IMR-90 (cell line): ENCODE measurements around the gene TSPAN1. TPM values are rescaled to one million over a fixed set of nuclear protein-coding genes. Genes with fewer than 3 reads are reported as not detected.

Source experiments
- ATAC-seq: fragments of 200-7000 bp; cut with Tn5 transposase; 2 replicates; pipeline ENCODE4 v1.9.1; 2020; ENCODE audit warnings: low read depth, mild to moderate bottlenecking, moderate library complexity
- BruUV-seq: library from RNA; stranded (reverse); fragments of 400-500 nt; replicated peaks from 2 replicates; lab custom pipeline; 2021; lab: Mats Ljungman, UMichigan
- CTCF ChIA-PET: fragments of 300-600 bp; formaldehyde crosslinking; extraction: SDS; loops from one replicate; lab custom pipeline; 2021; ENCODE audit warnings: antibody characterized with exemption; lab: Yijun Ruan, JAX
- POLR2A ChIA-PET: fragments of 300-600 bp; sonication (Branson Sonifier 250); formaldehyde crosslinking; loops from one replicate; lab custom pipeline; 2022; ENCODE audit warnings: antibody characterized with exemption; ENCODE audit not compliant: unreplicated experiment; lab: Charles Lee
- DNase-seq: peaks from one replicate; pipeline ENCODE4 v3.0.0; 2013
- H2AFZ ChIP-seq: replicated peaks from 2 replicates; pipeline ENCODE3; 2013; ENCODE audit warnings: low read length, mild to moderate bottlenecking; ENCODE audit not compliant: poor library complexity
- H2AK5ac ChIP-seq: 2 replicates; pipeline ENCODE4 v1.6.1; 2013; ENCODE audit warnings: low read depth, low read length, inconsistent platforms
- H2AK9ac ChIP-seq: replicated peaks from 2 replicates; pipeline ENCODE3; 2013; ENCODE audit warnings: mild to moderate bottlenecking, low read depth, low read length, moderate library complexity; ENCODE audit not compliant: poor library complexity
- H2BK120ac ChIP-seq: 2 replicates; pipeline ENCODE4 v1.6.1; 2013; ENCODE audit warnings: low read depth, low read length, inconsistent platforms
- H2BK15ac ChIP-seq: 3 replicates; pipeline ENCODE4 v1.6.1; 2013; ENCODE audit warnings: low read depth, low read length, inconsistent platforms
- H2BK20ac ChIP-seq: 2 replicates; pipeline ENCODE4 v1.6.1; 2013; ENCODE audit warnings: low read depth, mild to moderate bottlenecking, inconsistent platforms, low read length, moderate library complexity
- H2BK5ac ChIP-seq: 2 replicates; pipeline ENCODE4 v1.6.1; 2013; ENCODE audit warnings: mild to moderate bottlenecking, low read depth, low read length, inconsistent platforms; ENCODE audit not compliant: poor library complexity, severe bottlenecking
- H3K14ac ChIP-seq: replicated peaks from 2 replicates; pipeline ENCODE4 v1.6.1; 2013; ENCODE audit warnings: low read depth, low read length, inconsistent platforms
- H3K18ac ChIP-seq: 2 replicates; pipeline ENCODE4 v1.6.1; 2013; ENCODE audit warnings: low read depth, low read length, control low read depth
- H3K23ac ChIP-seq: 2 replicates; pipeline ENCODE4 v1.6.1; 2013; ENCODE audit warnings: low read depth, low read length, inconsistent platforms
- H3K27ac ChIP-seq: 2 replicates; pipeline ENCODE4 v1.5.1; 2013; ENCODE audit warnings: mild to moderate bottlenecking, control low read depth, low read length; ENCODE audit not compliant: insufficient read depth
- H3K27me3 ChIP-seq: 2 replicates; pipeline ENCODE4 v1.6.1; 2013; ENCODE audit warnings: low read length; ENCODE audit not compliant: control insufficient read depth, insufficient read depth
- H3K36me3 ChIP-seq: 2 replicates; pipeline ENCODE4 v1.6.1; 2013; ENCODE audit warnings: low read length, mixed read lengths; ENCODE audit not compliant: control insufficient read depth, insufficient read depth
- H3K4ac ChIP-seq: 2 replicates; pipeline ENCODE4 v1.6.1; 2013; ENCODE audit warnings: low read depth, low read length, inconsistent platforms
- H3K4me1 ChIP-seq: 2 replicates; pipeline ENCODE4 v1.6.1; 2013; ENCODE audit warnings: low read length, mixed read lengths; ENCODE audit not compliant: control insufficient read depth, insufficient read depth
- H3K4me2 ChIP-seq: 2 replicates; pipeline ENCODE4 v1.6.1; 2013; ENCODE audit warnings: low read depth, mild to moderate bottlenecking, control low read depth, low read length, moderate library complexity
- H3K4me3 ChIP-seq: 2 replicates; pipeline ENCODE4 v1.5.1; 2013; ENCODE audit warnings: low read depth, mild to moderate bottlenecking, control low read depth, low read length, moderate library complexity; ENCODE audit not compliant: insufficient read depth
- H3K56ac ChIP-seq: 2 replicates; pipeline ENCODE4 v1.6.1; 2013; ENCODE audit warnings: low read length, inconsistent platforms; ENCODE audit not compliant: insufficient read depth; ENCODE audit errors: extremely low read depth
- H3K79me1 ChIP-seq, 2 experiments: 2 replicates each; pipeline ENCODE4 v1.6.1; 2013; ENCODE audit warnings: low read length in 2 of 2, inconsistent platforms in 1 of 2, low read depth in 1 of 2
- H3K9ac ChIP-seq: 2 replicates; pipeline ENCODE4 v1.6.1; 2013; ENCODE audit warnings: low read depth, low read length, control low read depth
- H3K9me1 ChIP-seq: 2 replicates; pipeline ENCODE4 v1.6.1; 2013; ENCODE audit warnings: low read length, inconsistent platforms; ENCODE audit not compliant: insufficient read depth
- H3K9me3 ChIP-seq: 2 replicates; pipeline ENCODE4 v1.6.1; 2013; ENCODE audit warnings: low read length; ENCODE audit not compliant: control insufficient read depth, insufficient read depth
- H4K20me1 ChIP-seq: 2 replicates; pipeline ENCODE4 v1.6.1; 2013; ENCODE audit warnings: low read length, inconsistent platforms; ENCODE audit not compliant: insufficient read depth
- H4K5ac ChIP-seq: 2 replicates; pipeline ENCODE4 v1.6.1; 2013; ENCODE audit warnings: mild to moderate bottlenecking, low read depth, low read length, control low read depth
- H4K8ac ChIP-seq, 2 experiments: 2 replicates each; pipeline ENCODE4 v1.6.1; 2013; ENCODE audit warnings: low read depth in 2 of 2, low read length in 2 of 2, control low read depth in 1 of 2, inconsistent platforms in 1 of 2
- H4K91ac ChIP-seq: 2 replicates; pipeline ENCODE4 v1.6.1; 2013; ENCODE audit warnings: low read depth, low read length, inconsistent platforms; ENCODE audit not compliant: insufficient read depth
- CHD1 ChIP-seq: IDR thresholded peaks from 2 replicates; pipeline ENCODE4 v1.6.1; 2012; ENCODE audit warnings: low read depth, low read length, improper control_type of control experiment
- MAFK ChIP-seq: IDR thresholded peaks from 2 replicates; pipeline ENCODE4 v1.6.1; 2012; ENCODE audit warnings: low read depth, low read length, improper control_type of control experiment
- RFX5 ChIP-seq: IDR thresholded peaks from 2 replicates; pipeline ENCODE4 v1.8.0; 2012; ENCODE audit warnings: low read depth, mild to moderate bottlenecking, low read length, moderate library complexity
- SMC3 ChIP-seq: fragments of 150-350 bp; IDR thresholded peaks from 2 replicates; pipeline ENCODE4 v1.6.1; 2016; ENCODE audit warnings: low read depth, mild to moderate bottlenecking, antibody characterized with exemption, low read length, moderate library complexity
- WGBS, 2 experiments: methylation state at CpG; one replicate each; pipeline versions ENCODE4 v1.1.5 to v1.1.7; 2013; ENCODE audit warnings: missing lambda C conversion rate in 2 of 2; ENCODE audit not compliant: insufficient read length in 1 of 2; ENCODE audit errors: extremely low coverage in 2 of 2; 5-methylcytosine and 5-hydroxymethylcytosine counted together
- dilution Hi-C: fragments of 300-500 bp; cut with HindIII; formaldehyde crosslinking; loops from one replicate; pipeline ENCODE4 v1.14.3; 2018; ENCODE audit warnings: low sequenced_read_pairs; ENCODE audit not compliant: unreplicated experiment
- in situ Hi-C: fragments of 300-500 bp; cut with MboI; formaldehyde crosslinking; loops from 3 replicates; pipeline ENCODE4 v1.14.3; 2019; ENCODE audit warnings: low sequenced_read_pairs, inconsistent platforms, mixed read lengths
- intact Hi-C: fragments of 100-400 bp; cut with micrococcal nuclease; formaldehyde crosslinking; loops from 2 replicates; pipeline ENCODE4 v1.10.0; 2022
- polyA plus RNA-seq, 3 experiments: library from polyadenylated mRNA; depleted of rRNA; stranded (reverse); fragments of >200 nt; gene quantifications; 2 replicates each; pipeline ENCODE4 v1.2.3, GENCODE V29; 2012; ENCODE audit warnings: low replicate concordance in 1 of 3
- total RNA-seq: library from RNA; depleted of rRNA; stranded (reverse); fragments of >200 nt; gene quantifications from 2 replicates; pipeline ENCODE4 v1.2.3, GENCODE V29; 2012

TSPAN1 gene
- total and polyA plus RNA-seq, 2 of the 4 experiments (the other 2 are of a cell fraction): 0.18 to 0.82 TPM

DNA sequence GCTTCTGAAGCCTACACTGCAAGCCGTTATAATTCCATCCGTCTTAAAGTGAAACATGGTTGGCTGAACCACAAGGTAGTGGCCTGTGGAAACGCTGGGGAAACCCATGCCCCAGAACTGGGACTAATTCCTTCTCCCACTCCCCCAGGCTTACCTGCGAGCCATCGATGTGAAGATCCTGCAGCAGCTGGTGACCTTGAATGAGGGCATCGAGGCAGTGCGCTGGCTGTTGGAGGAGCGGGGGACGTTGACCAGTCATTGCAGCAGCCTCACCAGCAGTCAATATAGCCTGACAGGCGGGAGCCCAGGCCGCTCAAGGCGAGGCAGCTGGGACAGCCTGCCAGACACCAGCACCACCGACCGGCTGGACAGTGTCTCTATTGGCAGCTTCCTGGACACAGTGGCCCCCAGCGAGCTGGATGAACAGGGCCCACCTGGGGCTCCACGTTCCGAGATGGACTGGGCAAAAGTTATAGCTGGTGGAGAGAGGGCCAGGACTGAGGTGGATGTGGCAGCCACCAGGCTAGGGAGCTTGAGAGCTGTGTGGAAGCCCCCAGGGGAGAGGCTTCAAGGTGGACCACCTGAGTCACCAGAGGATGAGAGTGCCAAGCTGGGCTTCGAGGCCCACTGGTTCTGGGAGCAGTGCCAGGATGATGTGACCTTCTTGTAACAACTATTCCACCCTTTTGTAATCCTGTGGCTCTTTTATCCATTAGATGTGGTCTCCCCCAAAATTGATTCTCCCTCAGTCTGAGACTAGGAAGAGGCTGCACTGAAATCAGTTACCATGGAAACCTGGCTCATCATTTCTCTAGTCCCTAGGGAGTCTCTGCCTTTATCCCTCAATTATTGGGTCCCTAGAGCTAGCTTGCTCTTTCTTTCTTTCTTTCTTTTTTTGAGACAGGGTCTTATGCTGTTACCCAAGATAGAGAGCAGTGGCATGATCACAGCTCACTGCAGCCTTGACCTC, 44.9 kb downstream of the TSPAN1 start (continued):
- TF ChIP-seq RFX5: no peak
- no peak for TF ChIP-seq CHD1

GRCh38 chr1:46220808-46221207, 45.9 kb downstream of the TSPAN1 start:
- Histone ChIP-seq H3K18ac (no peak overlapping the region), H2BK120ac (no peak overlapping the region), H2BK15ac (no peak overlapping the region), H3K23ac (no peak overlapping the region), H2BK20ac (no peak overlapping the region), H3K79me1 (no peaks in the 10 kb centered on the region; a peak in 1 of 4 replicates), H4K91ac (no peak overlapping the region), H3K4me2 (no peak overlapping the region), H4K20me1 (no peaks in the 10 kb centered on the region), H3K4me1 (peaks cover 2% of the 10 kb centered on the region; the same call in 1 of the 2 replicates), H4K5ac (no peak overlapping the region), H3K36me3 (peaks cover 2% of the 10 kb centered on the region; the same call in 1 of the 2 replicates), H3K56ac (no peak overlapping the region), H3K14ac (no peak overlapping the region), H3K9ac (no peak overlapping the region), H3K4me3 (no peak overlapping the region), H2AK5ac (no peak overlapping the region), H2BK5ac (no peak overlapping the region), H3K27ac (no peak overlapping the region), H2AFZ (no peak overlapping the region), H3K4ac (no peak overlapping the region), H2AK9ac (no peak overlapping the region), H3K27me3 (no peaks in the 10 kb centered on the region), H3K9me1 (0 out of 2 replicates have a peak, but pooled peaks cover 6% of the 10 kb centered on the region), H4K8ac (no peak overlapping the region), H3K9me3 (no peaks in the 10 kb centered on the region)
- CTCF ChIA-PET: no interaction called here
- ATAC-seq (no peak), DNase-seq (no peak)
- POLR2A ChIA-PET: no interaction called here
- intact Hi-C loops (no loop called here), in situ Hi-C loops (no loop called here), dilution Hi-C loops (no loop called here)
- BruUV-seq: no TSS peak
- no CpG with 5 or more reads among the region's 3 CpGs for WGBS, 2 experiments
- TF ChIP-seq MAFK (no peak), SMC3 (no peak)
